Measurements from ENCODE around the gene DAB2. TPM values are rescaled to one million over a fixed set of nuclear protein-coding genes. Genes with fewer than 3 reads are reported as not detected.

Gene DAB2
- total RNA-seq, 2 donors from 2014 or later: 12.3 to 23.8 TPM

DNA sequence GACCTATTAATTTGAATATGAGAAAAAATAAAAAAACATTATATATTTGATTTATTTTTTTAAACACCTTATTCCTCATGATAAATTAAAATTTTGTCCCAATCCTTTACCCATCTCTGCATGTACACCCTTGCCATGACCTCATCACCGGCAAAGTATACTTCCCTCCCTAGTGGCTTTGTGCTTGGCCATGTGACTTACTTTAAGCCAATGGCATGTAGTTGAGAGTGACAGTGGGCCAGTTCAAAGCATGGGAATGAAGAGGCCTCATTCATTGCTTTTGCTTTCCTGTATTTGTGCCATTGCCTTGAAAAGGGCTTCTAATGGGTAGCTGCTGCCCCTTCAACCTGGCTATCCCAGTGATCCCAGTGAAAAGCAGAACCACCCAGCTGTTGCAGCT is 91.7 kb downstream of the DAB2 start:
- Histone ChIP-seq H3K9me3 (ENCODE audit: control insufficient read depth, low read length) (no peaks in the 10 kb centered on the region), H3K27ac (ENCODE audit: low read depth, low read length) (no peak overlapping the region), H3K9ac (ENCODE audit: extremely low read depth, low read length, poor library complexity, severe bottlenecking) (no peak overlapping the region), H3K36me3 (ENCODE audit: control insufficient read depth, insufficient read depth, low read length) (no peaks in the 10 kb centered on the region), H3K27me3 (ENCODE audit: control insufficient read depth, insufficient read depth, low read length, poor library complexity, severe bottlenecking) (no peaks in the 10 kb centered on the region), H3K4me3 (ENCODE audit: low read length) (no peak overlapping the region), H3K4me1 (ENCODE audit: control insufficient read depth, insufficient read depth, low read length) (no peaks in the 10 kb centered on the region)
- no peaks in the 10 kb centered on the region for H3K4me1 Mint-ChIP-seq
- no peak overlapping the region for H3K4me3 Mint-ChIP-seq
- no peaks in the 10 kb centered on the region for H3K36me3 Mint-ChIP-seq (ENCODE audit: low read depth)
- H3K27me3 Mint-ChIP-seq (ENCODE audit: insufficient read depth): no peaks in the 10 kb centered on the region
- H3K9me3 Mint-ChIP-seq: peaks cover 23% of the 10 kb centered on the region
- WGBS, 2 experiments (ENCODE audit: insufficient coverage in 1 of 2, insufficient read length in 1 of 2): 92 to 100% methylated on average over 1 of the region's 1 CpG
- no peak for DNase-seq
- TF ChIP-seq, protein P1, sequence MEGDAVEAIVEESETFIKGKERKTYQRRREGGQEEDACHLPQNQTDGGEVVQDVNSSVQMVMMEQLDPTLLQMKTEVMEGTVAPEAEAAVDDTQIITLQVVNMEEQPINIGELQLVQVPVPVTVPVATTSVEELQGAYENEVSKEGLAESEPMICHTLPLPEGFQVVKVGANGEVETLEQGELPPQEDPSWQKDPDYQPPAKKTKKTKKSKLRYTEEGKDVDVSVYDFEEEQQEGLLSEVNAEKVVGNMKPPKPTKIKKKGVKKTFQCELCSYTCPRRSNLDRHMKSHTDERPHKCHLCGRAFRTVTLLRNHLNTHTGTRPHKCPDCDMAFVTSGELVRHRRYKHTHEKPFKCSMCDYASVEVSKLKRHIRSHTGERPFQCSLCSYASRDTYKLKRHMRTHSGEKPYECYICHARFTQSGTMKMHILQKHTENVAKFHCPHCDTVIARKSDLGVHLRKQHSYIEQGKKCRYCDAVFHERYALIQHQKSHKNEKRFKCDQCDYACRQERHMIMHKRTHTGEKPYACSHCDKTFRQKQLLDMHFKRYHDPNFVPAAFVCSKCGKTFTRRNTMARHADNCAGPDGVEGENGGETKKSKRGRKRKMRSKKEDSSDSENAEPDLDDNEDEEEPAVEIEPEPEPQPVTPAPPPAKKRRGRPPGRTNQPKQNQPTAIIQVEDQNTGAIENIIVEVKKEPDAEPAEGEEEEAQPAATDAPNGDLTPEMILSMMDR (conservative IDR thresholded peaks at IDR 0.05): no peak
- H3K27ac Mint-ChIP-seq: no peak overlapping the region

GRCh38 chr5:39331861-39332381 is 92.9 kb downstream of the DAB2 start:
- Mint-ChIP-seq H3K4me3 (no peak overlapping the region), H3K27me3 (ENCODE audit: insufficient read depth) (no peaks in the 10 kb centered on the region), H3K36me3 (ENCODE audit: low read depth) (no peaks in the 10 kb centered on the region), H3K9me3 (peaks cover 23% of the 10 kb centered on the region), H3K4me1 (no peaks in the 10 kb centered on the region), H3K27ac (no peak overlapping the region)
- no peak for DNase-seq
- H3K27me3 ChIP-seq (ENCODE audit: control insufficient read depth, insufficient read depth, low read length, poor library complexity, severe bottlenecking): no peaks in the 10 kb centered on the region
- no peaks in the 10 kb centered on the region for H3K9me3 ChIP-seq (ENCODE audit: control insufficient read depth, low read length)
- no peak overlapping the region for H3K27ac ChIP-seq (ENCODE audit: low read depth, low read length)
- no peaks in the 10 kb centered on the region for H3K4me1 ChIP-seq (ENCODE audit: control insufficient read depth, insufficient read depth, low read length)
- TF ChIP-seq, protein P1 (conservative IDR thresholded peaks at IDR 0.05): no peak
- H3K9ac ChIP-seq (ENCODE audit: extremely low read depth, low read length, poor library complexity, severe bottlenecking): no peak overlapping the region
- 83 to 94% methylated on average over 2 of the region's 2 CpGs for WGBS, 2 experiments (ENCODE audit: insufficient coverage in 1 of 2, insufficient read length in 1 of 2)
- no peaks in the 10 kb centered on the region for H3K36me3 ChIP-seq (ENCODE audit: control insufficient read depth, insufficient read depth, low read length)
- no peak overlapping the region for H3K4me3 ChIP-seq (ENCODE audit: low read length)

- Histone ChIP-seq H3K4me3 (ENCODE audit: low read length) (no peak overlapping the region), H3K36me3 (ENCODE audit: control insufficient read depth, insufficient read depth, low read length) (no peaks in the 10 kb centered on the region), H3K9ac (ENCODE audit: extremely low read depth, low read length, poor library complexity, severe bottlenecking) (no peak overlapping the region), H3K4me1 (ENCODE audit: control insufficient read depth, insufficient read depth, low read length) (no peaks in the 10 kb centered on the region), H3K9me3 (ENCODE audit: control insufficient read depth, low read length) (no peaks in the 10 kb centered on the region), H3K27ac (ENCODE audit: low read depth, low read length) (no peak overlapping the region), H3K27me3 (ENCODE audit: control insufficient read depth, insufficient read depth, low read length, poor library complexity, severe bottlenecking) (no peaks in the 10 kb centered on the region)
- Mint-ChIP-seq H3K4me1 (no peaks in the 10 kb centered on the region), H3K27ac (no peak overlapping the region), H3K27me3 (ENCODE audit: insufficient read depth) (no peaks in the 10 kb centered on the region), H3K4me3 (no peak overlapping the region), H3K9me3 (peaks cover 11% of the 10 kb centered on the region), H3K36me3 (ENCODE audit: low read depth) (no peaks in the 10 kb centered on the region)
- no peak for DNase-seq
- WGBS, 2 experiments (ENCODE audit: insufficient coverage in 1 of 2, insufficient read length in 1 of 2): 86% methylated on average over 1 of the region's 1 CpG; no CpG with 5 or more reads in 1 of the 2 experiments
- TF ChIP-seq, protein P1 (conservative IDR thresholded peaks at IDR 0.05): no peak
These were observed 96.0 kb downstream of the DAB2 start for GRCh38 chr5:39328731-39329130.
